Lower lobe of right lung (tissue), 2 donors: Measurements from ENCODE around the gene ZNF561. TPM values are rescaled to one million over a fixed set of nuclear protein-coding genes. Genes with fewer than 3 reads are reported as not detected.

Source experiments
- ATAC-seq, 2 donors: fragments of 200-7000 bp; cut with Tn5 transposase; one replicate each; pipeline ENCODE4 v1.9.1; 2020 to 2022; ENCODE audit warnings: mild to moderate bottlenecking in 2 of 2, moderate library complexity in 2 of 2
- DNase-seq: peaks from one replicate; pipeline ENCODE4 v3.0.0-alpha.2; 2020
- H3K27ac ChIP-seq: fragments of 200-600 bp; one replicate; pipeline ENCODE4 v1.8.0; 2022
- H3K27me3 ChIP-seq: fragments of 200-600 bp; one replicate; pipeline ENCODE4 v1.8.0; 2022; ENCODE audit warnings: low read depth
- H3K36me3 ChIP-seq: fragments of 200-600 bp; one replicate; pipeline ENCODE4 v1.8.0; 2022; ENCODE audit warnings: mild to moderate bottlenecking
- H3K4me1 ChIP-seq: fragments of 200-600 bp; one replicate; pipeline ENCODE4 v1.8.0; 2022
- H3K4me3 ChIP-seq: fragments of 200-600 bp; one replicate; pipeline ENCODE4 v1.8.0; 2022; ENCODE audit warnings: mild to moderate bottlenecking
- H3K9me3 ChIP-seq: fragments of 200-600 bp; one replicate; pipeline ENCODE4 v1.8.0; 2022
- intact Hi-C: fragments of 100-400 bp; cut with DNase I; formaldehyde crosslinking; loops from one replicate; pipeline ENCODE4 v1.11.0; 2022
- total RNA-seq: library from RNA; stranded (reverse); fragmentation: NEBNext Ultra II Directional; extraction: Animal tissue kit (Norgen Biotek cat#: 25700); gene quantifications from one replicate; pipeline ENCODE4 v1.2.1, GENCODE V29; 2021
- TF ChIP-seq, protein P1 (sequence below): fragments of 200-600 bp; IDR thresholded peaks from one replicate; pipeline ENCODE4 v1.8.0; 2022; ENCODE audit warnings: antibody characterized with exemption, mild to moderate bottlenecking
- donor health status: DM: no; HTN: yes; CAD: no; lungs with severe emphysema.

The ZNF561 gene
- total RNA-seq, 1 donor from 2014 or later: 38.7 TPM

DNA sequence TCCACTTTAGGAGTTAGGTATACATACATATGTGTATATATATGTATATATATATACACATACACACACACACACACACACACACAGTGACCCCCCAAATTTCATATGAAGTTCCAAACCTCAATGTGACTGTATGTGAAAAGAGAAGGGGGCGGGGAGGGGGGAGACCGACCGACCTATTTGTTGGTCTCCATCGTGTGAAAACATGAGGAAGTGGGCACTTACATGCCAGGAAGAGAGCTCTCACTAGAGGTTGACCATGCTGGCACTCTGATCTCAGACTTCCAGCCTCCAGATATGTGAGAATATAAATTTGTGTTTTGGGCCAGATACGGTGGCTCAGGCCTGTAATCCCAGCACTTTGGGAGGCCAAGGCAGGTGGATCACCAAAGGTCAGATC is 29.3 kb upstream of the ZNF561 start:
- H3K27me3 ChIP-seq: no peaks in the 10 kb centered on the region
- ATAC-seq: no peak
- H3K9me3 ChIP-seq: peaks cover 45% of the 10 kb centered on the region
- H3K27ac ChIP-seq: no peak overlapping the region
- DNase-seq: no peak
- intact Hi-C loops: no loop called here
- no peak overlapping the region for H3K4me3 ChIP-seq
- H3K36me3 ChIP-seq: peaks cover 68% of the 10 kb centered on the region
- no peaks in the 10 kb centered on the region for H3K4me1 ChIP-seq
- TF ChIP-seq, protein P1, sequence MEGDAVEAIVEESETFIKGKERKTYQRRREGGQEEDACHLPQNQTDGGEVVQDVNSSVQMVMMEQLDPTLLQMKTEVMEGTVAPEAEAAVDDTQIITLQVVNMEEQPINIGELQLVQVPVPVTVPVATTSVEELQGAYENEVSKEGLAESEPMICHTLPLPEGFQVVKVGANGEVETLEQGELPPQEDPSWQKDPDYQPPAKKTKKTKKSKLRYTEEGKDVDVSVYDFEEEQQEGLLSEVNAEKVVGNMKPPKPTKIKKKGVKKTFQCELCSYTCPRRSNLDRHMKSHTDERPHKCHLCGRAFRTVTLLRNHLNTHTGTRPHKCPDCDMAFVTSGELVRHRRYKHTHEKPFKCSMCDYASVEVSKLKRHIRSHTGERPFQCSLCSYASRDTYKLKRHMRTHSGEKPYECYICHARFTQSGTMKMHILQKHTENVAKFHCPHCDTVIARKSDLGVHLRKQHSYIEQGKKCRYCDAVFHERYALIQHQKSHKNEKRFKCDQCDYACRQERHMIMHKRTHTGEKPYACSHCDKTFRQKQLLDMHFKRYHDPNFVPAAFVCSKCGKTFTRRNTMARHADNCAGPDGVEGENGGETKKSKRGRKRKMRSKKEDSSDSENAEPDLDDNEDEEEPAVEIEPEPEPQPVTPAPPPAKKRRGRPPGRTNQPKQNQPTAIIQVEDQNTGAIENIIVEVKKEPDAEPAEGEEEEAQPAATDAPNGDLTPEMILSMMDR: no peak

DNA sequence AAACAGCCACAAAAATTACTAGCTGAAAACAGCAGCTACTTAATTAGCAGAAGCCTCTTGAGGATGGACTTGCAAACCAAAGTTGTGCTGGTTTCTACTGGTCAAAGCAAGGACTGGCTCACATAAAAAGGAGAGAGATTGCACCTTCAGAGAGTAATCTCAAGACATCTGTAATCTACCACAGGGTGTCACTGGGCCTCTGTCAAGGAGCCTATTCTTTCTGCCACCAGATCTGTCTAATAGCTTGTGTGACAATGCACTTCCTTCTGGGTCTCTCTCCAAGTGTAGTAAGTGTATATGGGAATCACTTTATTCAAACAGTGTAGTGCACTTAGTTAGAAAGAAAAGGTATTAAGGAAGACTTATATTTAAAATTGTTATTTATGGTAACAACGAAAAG is 24.4 kb upstream of the ZNF561 start:
- H3K4me1 ChIP-seq: no peaks in the 10 kb centered on the region
- no peak overlapping the region for H3K27ac ChIP-seq
- intact Hi-C loops: no loop called here
- ATAC-seq (no peak), DNase-seq (no peak)
- no peak overlapping the region for H3K4me3 ChIP-seq
- TF ChIP-seq, protein P1: no peak
- peaks cover 39% of the 10 kb centered on the region for H3K36me3 ChIP-seq
- H3K27me3 ChIP-seq: no peaks in the 10 kb centered on the region
- H3K9me3 ChIP-seq: peaks cover 3% of the 10 kb centered on the region

DNA sequence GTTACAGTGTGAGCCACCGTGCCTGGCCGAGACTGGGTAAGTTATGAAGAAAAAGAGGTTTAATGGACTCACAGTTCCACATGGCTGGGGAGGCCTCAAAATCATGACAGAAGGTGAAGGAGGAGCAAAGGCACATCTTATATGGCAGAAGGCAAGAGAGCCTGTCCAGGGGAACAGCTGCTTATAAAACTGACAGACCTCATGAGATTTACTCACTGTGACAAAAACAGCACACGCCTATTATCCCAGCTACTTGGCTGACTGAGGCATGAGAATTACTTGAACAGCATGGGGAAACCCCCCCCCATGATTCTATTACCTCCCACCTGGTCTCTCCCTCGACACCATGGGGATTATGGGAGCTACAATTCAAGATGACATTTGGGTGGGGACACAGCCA is 23.4 kb upstream of the ZNF561 start:
- TF ChIP-seq, protein P1: no peak
- Histone ChIP-seq H3K27ac (no peak overlapping the region), H3K4me1 (no peaks in the 10 kb centered on the region), H3K27me3 (no peaks in the 10 kb centered on the region), H3K4me3 (no peak overlapping the region), H3K9me3 (peaks cover 3% of the 10 kb centered on the region), H3K36me3 (peaks cover 37% of the 10 kb centered on the region)
- DNase-seq: no peak
- intact Hi-C loops: no loop called here
- no peak for ATAC-seq

DNA sequence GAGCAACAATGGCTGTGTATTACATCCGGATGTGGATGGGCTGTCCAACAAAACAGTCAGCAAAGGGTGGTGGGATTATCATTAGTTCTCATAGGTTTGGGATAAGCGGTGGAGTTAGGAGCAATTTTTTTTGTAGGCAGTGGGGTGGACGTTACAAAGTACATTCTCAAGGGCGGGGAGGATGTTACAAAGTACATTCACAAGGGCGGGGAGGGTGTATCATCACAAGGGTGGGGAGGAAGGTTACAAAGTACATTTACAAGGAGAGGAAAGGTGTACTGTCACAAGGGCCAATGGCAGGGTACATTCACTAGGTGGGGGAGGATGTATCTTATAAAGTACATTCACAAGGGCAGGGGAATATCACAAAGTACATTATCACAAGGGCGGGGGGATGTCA is 20.8 kb upstream of the ZNF561 start:
- H3K36me3 ChIP-seq: peaks cover 22% of the 10 kb centered on the region
- intact Hi-C loops: no loop called here
- no peaks in the 10 kb centered on the region for H3K27me3 ChIP-seq
- no peaks in the 10 kb centered on the region for H3K4me1 ChIP-seq
- DNase-seq (no peak), ATAC-seq (no peak)
- TF ChIP-seq, protein P1: no peak
- H3K4me3 ChIP-seq: no peak overlapping the region
- H3K27ac ChIP-seq: no peak overlapping the region
- peaks cover 3% of the 10 kb centered on the region for H3K9me3 ChIP-seq

DNA sequence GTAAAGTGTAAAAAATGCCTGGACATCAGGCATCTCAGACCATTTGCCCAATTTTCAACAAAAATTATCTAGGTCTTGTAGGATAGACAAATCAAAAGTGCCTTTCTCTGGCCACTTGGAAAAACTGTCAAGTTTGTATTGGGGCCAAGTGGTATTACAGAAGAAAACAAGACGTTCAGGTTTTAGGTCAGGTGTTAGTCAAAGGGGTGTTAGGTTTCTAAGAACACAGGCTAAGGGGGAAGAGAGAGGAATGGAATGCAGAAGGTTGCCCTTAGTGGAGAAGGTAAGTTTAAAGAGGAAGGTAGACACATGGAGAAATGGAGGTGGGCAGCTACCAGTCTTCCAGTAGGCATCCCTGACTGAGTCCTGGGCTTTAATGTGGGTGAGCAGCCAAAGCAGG is 19.9 kb upstream of the ZNF561 start:
- TF ChIP-seq, protein P1: no peak
- Histone ChIP-seq H3K9me3 (no peaks in the 10 kb centered on the region), H3K4me3 (no peak overlapping the region), H3K27me3 (no peaks in the 10 kb centered on the region), H3K36me3 (peaks cover 22% of the 10 kb centered on the region), H3K27ac (no peak overlapping the region), H3K4me1 (no peaks in the 10 kb centered on the region)
- DNase-seq (no peak), ATAC-seq (no peak)
- intact Hi-C loops: no loop called here

DNA sequence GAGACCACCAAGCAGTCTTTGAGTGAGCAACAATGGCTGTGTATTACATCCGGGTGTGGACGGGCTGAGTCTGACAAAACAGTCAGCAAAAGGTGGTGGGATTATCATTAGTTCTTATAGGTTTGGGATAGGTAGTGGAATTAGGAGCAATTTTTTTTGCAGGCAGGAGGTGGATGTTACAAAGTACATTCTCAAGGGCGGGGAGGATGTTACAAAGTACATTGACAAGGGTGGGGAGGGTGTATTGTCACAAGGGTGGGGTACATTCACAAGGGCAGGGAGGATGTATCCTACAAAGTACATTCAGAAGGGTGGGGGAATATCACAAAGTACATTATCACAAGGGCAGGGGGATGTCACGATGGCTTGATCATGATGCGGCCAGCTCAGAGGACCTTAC is 15.0 kb upstream of the ZNF561 start:
- TF ChIP-seq, protein P1: no peak
- H3K36me3 ChIP-seq: peaks cover 27% of the 10 kb centered on the region
- H3K27me3 ChIP-seq: no peaks in the 10 kb centered on the region
- H3K9me3 ChIP-seq: no peaks in the 10 kb centered on the region
- H3K4me3 ChIP-seq: no peak overlapping the region
- intact Hi-C loops: no loop called here
- DNase-seq (no peak), ATAC-seq (no peak)
- H3K4me1 ChIP-seq: no peaks in the 10 kb centered on the region
- no peak overlapping the region for H3K27ac ChIP-seq
